PFSK-1 (cell line): ENCODE data around the gene ANKAR.

Source experiments
- FOXP2 ChIP-seq: optimal IDR thresholded peaks from 2 replicates; pipeline ENCODE3; 2011; ENCODE audit warnings: borderline replicate concordance, control low read depth, inconsistent platforms; ENCODE audit not compliant: insufficient read depth; ENCODE audit errors: extremely low read length, extremely low read depth
- POLR2AphosphoS5 ChIP-seq: IDR thresholded peaks from 2 replicates; pipeline ENCODE4 v1.6.1; 2012; ENCODE audit warnings: low read depth, mild to moderate bottlenecking, control low read depth, low read length, moderate library complexity
- SIN3A ChIP-seq: IDR thresholded peaks from 2 replicates; pipeline ENCODE4 v1.6.1; 2012; ENCODE audit warnings: mild to moderate bottlenecking, low read length, moderate library complexity, borderline replicate concordance; ENCODE audit not compliant: insufficient read depth
- TAF1 ChIP-seq: IDR thresholded peaks from 2 replicates; pipeline ENCODE4 v1.6.1; 2012; ENCODE audit warnings: low read length, control low read depth, borderline replicate concordance; ENCODE audit not compliant: insufficient read depth
- TF ChIP-seq, protein P1 (sequence below), 2 experiments: IDR thresholded peaks; 2 replicates each; pipeline versions ENCODE4 v1.6.1 to v1.8.0; 2011 to 2012; ENCODE audit warnings: low read depth in 2 of 2, low read length in 2 of 2, control low read depth in 1 of 2, inconsistent platforms in 1 of 2, mild to moderate bottlenecking in 1 of 2, moderate library complexity in 1 of 2; ENCODE audit not compliant: insufficient read depth in 1 of 2

Gene ANKAR

GRCh38 chr2:189638301-189639006 is 36.0 kb upstream of the ANKAR start:
- no peak for TF ChIP-seq TAF1
- TF ChIP-seq, protein P1, sequence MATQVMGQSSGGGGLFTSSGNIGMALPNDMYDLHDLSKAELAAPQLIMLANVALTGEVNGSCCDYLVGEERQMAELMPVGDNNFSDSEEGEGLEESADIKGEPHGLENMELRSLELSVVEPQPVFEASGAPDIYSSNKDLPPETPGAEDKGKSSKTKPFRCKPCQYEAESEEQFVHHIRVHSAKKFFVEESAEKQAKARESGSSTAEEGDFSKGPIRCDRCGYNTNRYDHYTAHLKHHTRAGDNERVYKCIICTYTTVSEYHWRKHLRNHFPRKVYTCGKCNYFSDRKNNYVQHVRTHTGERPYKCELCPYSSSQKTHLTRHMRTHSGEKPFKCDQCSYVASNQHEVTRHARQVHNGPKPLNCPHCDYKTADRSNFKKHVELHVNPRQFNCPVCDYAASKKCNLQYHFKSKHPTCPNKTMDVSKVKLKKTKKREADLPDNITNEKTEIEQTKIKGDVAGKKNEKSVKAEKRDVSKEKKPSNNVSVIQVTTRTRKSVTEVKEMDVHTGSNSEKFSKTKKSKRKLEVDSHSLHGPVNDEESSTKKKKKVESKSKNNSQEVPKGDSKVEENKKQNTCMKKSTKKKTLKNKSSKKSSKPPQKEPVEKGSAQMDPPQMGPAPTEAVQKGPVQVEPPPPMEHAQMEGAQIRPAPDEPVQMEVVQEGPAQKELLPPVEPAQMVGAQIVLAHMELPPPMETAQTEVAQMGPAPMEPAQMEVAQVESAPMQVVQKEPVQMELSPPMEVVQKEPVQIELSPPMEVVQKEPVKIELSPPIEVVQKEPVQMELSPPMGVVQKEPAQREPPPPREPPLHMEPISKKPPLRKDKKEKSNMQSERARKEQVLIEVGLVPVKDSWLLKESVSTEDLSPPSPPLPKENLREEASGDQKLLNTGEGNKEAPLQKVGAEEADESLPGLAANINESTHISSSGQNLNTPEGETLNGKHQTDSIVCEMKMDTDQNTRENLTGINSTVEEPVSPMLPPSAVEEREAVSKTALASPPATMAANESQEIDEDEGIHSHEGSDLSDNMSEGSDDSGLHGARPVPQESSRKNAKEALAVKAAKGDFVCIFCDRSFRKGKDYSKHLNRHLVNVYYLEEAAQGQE (IDR thresholded peaks at IDR 0.05; ENCODE audit: insufficient read depth in 1 of 2, low read depth in 2 of 2, low read length in 2 of 2): no peak
- TF ChIP-seq FOXP2: no peak
- TF ChIP-seq SIN3A: no peak

- TF ChIP-seq TAF1: no peak
- TF ChIP-seq FOXP2: no peak
- TF ChIP-seq POLR2AphosphoS5: no peak
- TF ChIP-seq, protein P1 (IDR thresholded peaks at IDR 0.05; ENCODE audit: insufficient read depth in 1 of 2, low read depth in 2 of 2, low read length in 2 of 2): no peak
- no peak for TF ChIP-seq SIN3A
Observed at GRCh38 chr2:189639007-189639609, 35.4 kb upstream of the ANKAR start.

DNA sequence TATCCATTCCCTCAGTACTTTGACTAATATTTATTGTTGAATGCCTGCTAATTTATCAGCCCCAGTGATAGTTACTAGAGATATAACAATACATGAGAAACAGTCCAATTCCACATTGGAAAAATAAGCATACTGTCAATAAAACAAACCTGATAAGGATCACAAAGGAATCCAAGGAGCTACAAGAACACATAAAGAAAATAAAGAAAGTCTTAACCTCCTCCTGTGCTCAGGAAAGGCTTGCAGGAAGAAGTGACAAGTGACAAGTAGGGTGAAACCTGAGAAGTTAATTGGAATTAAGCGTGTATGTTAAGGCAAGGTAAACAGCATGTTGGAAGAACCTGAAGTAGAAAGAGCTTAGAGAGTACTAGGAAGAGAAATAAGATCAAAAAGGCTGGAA is 33.5 kb upstream of the ANKAR start:
- TF ChIP-seq, protein P1 (IDR thresholded peaks at IDR 0.05; ENCODE audit: insufficient read depth in 1 of 2, low read depth in 2 of 2, low read length in 2 of 2): no peak
- no peak for TF ChIP-seq FOXP2
- no peak for TF ChIP-seq TAF1
- TF ChIP-seq POLR2AphosphoS5: no peak
- no peak for TF ChIP-seq SIN3A

DNA sequence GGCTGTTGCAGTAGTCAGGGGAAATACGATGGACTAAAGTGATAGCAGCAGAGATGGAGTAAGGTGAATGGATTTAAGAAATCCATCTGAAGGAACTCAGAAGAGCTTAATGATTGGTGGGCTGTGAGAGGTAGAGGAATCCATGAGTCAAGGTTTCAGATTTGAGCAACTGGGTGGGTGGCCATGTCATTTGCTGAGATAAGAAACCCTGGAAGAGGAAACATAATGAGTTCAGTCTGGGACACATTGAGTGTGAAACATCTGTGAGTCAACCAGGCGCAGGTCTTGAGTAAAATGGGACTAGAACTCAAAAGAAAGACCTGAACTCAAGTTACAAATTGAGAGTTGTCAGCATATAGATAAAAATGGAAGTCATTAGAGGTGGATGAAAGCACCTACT is 32.9 kb upstream of the ANKAR start:
- TF ChIP-seq FOXP2: no peak
- TF ChIP-seq, protein P1 (IDR thresholded peaks at IDR 0.05; ENCODE audit: insufficient read depth in 1 of 2, low read depth in 2 of 2, low read length in 2 of 2): no peak
- TF ChIP-seq TAF1: no peak
- TF ChIP-seq POLR2AphosphoS5: no peak
- TF ChIP-seq SIN3A: no peak

DNA sequence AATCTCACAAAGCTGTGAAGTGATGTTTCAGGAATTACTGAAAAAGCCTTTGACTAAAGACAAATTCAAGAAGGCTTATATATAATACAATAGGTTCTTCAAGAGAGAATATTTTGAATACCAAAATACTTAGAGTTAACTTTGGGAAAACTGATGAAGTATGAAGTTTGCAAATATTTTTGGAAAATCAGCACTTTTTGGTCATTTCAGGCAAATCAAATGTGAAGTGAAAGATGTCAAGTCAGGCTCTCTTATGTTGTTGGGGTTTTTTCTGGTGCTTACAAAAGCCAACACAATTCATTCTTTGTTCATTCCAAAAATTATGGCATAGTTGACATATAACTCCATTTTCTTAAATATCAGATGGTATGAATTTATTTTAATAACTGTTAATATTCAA is 27.9 kb upstream of the ANKAR start:
- no peak for TF ChIP-seq FOXP2
- TF ChIP-seq SIN3A: no peak
